T-cell (primary cell): Measurements from ENCODE around the gene RPL29. TPM values are rescaled to one million over a fixed set of nuclear protein-coding genes. Genes with fewer than 3 reads are reported as not detected.
A peak's percentile ranks its signal among the peaks of the same experiment; 100 is the strongest.

ENCODE experiments used
- ATAC-seq, 4 experiments: fragments of 200-7000 bp in 3 of 4; fragments of 150-1000 bp in 1 of 4; cut with Tn5 transposase; replicated peaks in 1 of 4; 1 replicate in 3 of 4; 2 replicates in 1 of 4; pipeline ENCODE4 v1.10.0; 2021; ENCODE audit warnings: moderate library complexity in 3 of 4, mild to moderate bottlenecking in 2 of 4, moderate number of reproducible peaks in 1 of 4
- CTCF ChIA-PET, 2 donors: fragments of 300-600 bp; sonication (Branson Sonifier 250); formaldehyde crosslinking; loops; one replicate each; lab custom pipeline; 2022; ENCODE audit warnings: antibody characterized with exemption in 2 of 2; lab: Charles Lee
- POLR2A ChIA-PET, 2 donors: fragments of 300-600 bp; sonication (Branson Sonifier 250); formaldehyde crosslinking; loops; one replicate each; lab custom pipeline; 2022; ENCODE audit warnings: antibody characterized with exemption in 2 of 2; lab: Charles Lee
- DNase-seq, 35 experiments: peaks; one replicate each; pipeline versions ENCODE4 v3.0.0 to v3.0.0-alpha.2; 2013 to 2023
- H3K27ac ChIP-seq: one replicate; pipeline ENCODE4 v1.5.1; 2013; ENCODE audit warnings: low read length
- H3K27me3 ChIP-seq, 2 experiments: replicated peaks in 1 of 2; 1 replicate in 1 of 2; 2 replicates in 1 of 2; pipeline versions ENCODE4 v1.6.1 to v1.7.0; 2013; ENCODE audit warnings: low read length in 1 of 2, mixed read lengths in 1 of 2; ENCODE audit not compliant: control insufficient read depth in 2 of 2, insufficient read depth in 2 of 2; ENCODE audit errors: extremely low read depth in 1 of 2
- H3K36me3 ChIP-seq, 2 donors: 1 replicate in 1 of 2; 2 replicates in 1 of 2; pipeline versions ENCODE4 v1.6.1 to v1.7.0; 2013; ENCODE audit warnings: low read length in 1 of 2; ENCODE audit not compliant: control insufficient read depth in 2 of 2, insufficient read depth in 1 of 2; ENCODE audit errors: extremely low read depth in 1 of 2
- H3K4me1 ChIP-seq, 2 experiments: 1 replicate in 1 of 2; 2 replicates in 1 of 2; pipeline versions ENCODE4 v1.6.1 to v1.7.0; 2013; ENCODE audit warnings: low read length in 2 of 2, mixed read lengths in 1 of 2; ENCODE audit not compliant: insufficient read depth in 2 of 2, control insufficient read depth in 1 of 2; ENCODE audit errors: extremely low read depth in 1 of 2
- H3K4me3 ChIP-seq, 2 donors: 1 replicate in 1 of 2; 2 replicates in 1 of 2; pipeline versions ENCODE4 v1.5.1 to v1.7.0; 2013; ENCODE audit warnings: mild to moderate bottlenecking in 2 of 2, low read length in 1 of 2, moderate library complexity in 1 of 2; ENCODE audit not compliant: control insufficient read depth in 1 of 2; ENCODE audit errors: extremely low read depth in 1 of 2
- H3K9me3 ChIP-seq: 2 replicates; pipeline ENCODE4 v1.7.0; 2013
- H3K27ac Mint-ChIP-seq, 2 donors: one replicate each; pipeline ENCODE4 v1.8.0; 2020 to 2021; ENCODE audit warnings: mild to moderate bottlenecking in 2 of 2, mixed read lengths in 2 of 2
- H3K27me3 Mint-ChIP-seq, 2 donors: one replicate each; pipeline ENCODE4 v1.8.0; 2021 to 2022; ENCODE audit warnings: mixed read lengths in 2 of 2
- H3K36me3 Mint-ChIP-seq: one replicate; pipeline ENCODE4 v1.8.0; 2021; ENCODE audit warnings: mixed read lengths
- H3K4me1 Mint-ChIP-seq, 3 donors: one replicate each; pipeline ENCODE4 v1.8.0; 2020 to 2022; ENCODE audit warnings: mixed read lengths in 3 of 3, mild to moderate bottlenecking in 1 of 3
- H3K4me3 Mint-ChIP-seq, 3 donors: one replicate each; pipeline ENCODE4 v1.8.0; 2020 to 2022; ENCODE audit warnings: mild to moderate bottlenecking in 3 of 3, mixed read lengths in 3 of 3, moderate library complexity in 3 of 3
- H3K9me3 Mint-ChIP-seq, 3 donors: one replicate each; pipeline ENCODE4 v1.8.0; 2020 to 2022; ENCODE audit warnings: mixed read lengths in 3 of 3
- WGBS: methylation state at CpG from one replicate; pipeline ENCODE4 v1.1.5; 2013; ENCODE audit warnings: missing lambda C conversion rate; ENCODE audit not compliant: insufficient coverage; 5-methylcytosine and 5-hydroxymethylcytosine counted together
- total RNA-seq, 35 experiments: library from RNA in 6 of 35; stranded (reverse) in 6 of 35; fragments of 120-200 nt in 1 of 35; gene quantifications; one replicate each; pipeline versions ENCODE4 v1.2.1 to v1.2.4 and lab custom pipeline; 2013 to 2026

RPL29 gene
- total RNA-seq, 5 donors from 2014 or later (not counting 1 experiment from before 2014, with no cell fraction given): 1,518 to 1,711 (median 1,629) TPM

DNA sequence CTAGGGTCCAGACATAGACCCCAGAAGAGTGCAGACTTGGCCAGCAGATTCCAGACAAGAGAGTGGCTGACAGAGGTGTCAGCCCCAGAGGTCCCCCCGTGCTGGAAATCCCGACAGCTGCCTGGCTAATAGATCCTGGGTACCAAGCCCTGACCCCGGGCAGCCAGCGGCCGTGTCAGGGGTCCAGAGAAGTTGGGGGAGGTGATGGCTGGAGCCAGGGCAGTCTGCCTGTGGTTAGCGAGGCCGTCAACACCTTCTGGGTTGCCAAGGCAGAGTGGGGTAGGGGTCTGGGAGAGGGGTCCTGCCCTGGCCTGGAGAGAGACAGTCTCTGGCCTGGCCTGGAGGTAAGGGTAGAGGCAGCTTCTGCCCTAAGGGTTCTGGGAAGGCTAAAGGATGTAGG is 25.1 kb upstream of the RPL29 start:
- 90% methylated on average over 7 of the region's 7 CpGs for WGBS
- no peaks in the 10 kb centered on the region for H3K9me3 ChIP-seq
- no peak for DNase-seq
- ChIA-PET CTCF (no interaction called here), POLR2A (interaction anchor here in 1 of 2 donors (0.6 kb wide), 1 partner anchor 169 kb away, joined by 5 read pairs; no protein-coding TSS in a partner anchor)
- no peak overlapping the region for H3K4me3 ChIP-seq
- Mint-ChIP-seq H3K4me1 (peaks cover 0 to 8% (median 0%) of the 10 kb centered on the region in 3 donors), H3K27me3 (no peaks in the 10 kb centered on the region), H3K36me3 (no peaks in the 10 kb centered on the region), H3K27ac (no peak overlapping the region), H3K4me3 (no peak overlapping the region), H3K9me3 (no peaks in the 10 kb centered on the region)
- ATAC-seq: no peak
- H3K4me1 ChIP-seq: peaks cover 0 to 2% of the 10 kb centered on the region in 2 experiments
- peaks cover 0 to 10% of the 10 kb centered on the region in 2 experiments for H3K27me3 ChIP-seq
- H3K36me3 ChIP-seq: no peaks in the 10 kb centered on the region
- no peak overlapping the region for H3K27ac ChIP-seq

DNA sequence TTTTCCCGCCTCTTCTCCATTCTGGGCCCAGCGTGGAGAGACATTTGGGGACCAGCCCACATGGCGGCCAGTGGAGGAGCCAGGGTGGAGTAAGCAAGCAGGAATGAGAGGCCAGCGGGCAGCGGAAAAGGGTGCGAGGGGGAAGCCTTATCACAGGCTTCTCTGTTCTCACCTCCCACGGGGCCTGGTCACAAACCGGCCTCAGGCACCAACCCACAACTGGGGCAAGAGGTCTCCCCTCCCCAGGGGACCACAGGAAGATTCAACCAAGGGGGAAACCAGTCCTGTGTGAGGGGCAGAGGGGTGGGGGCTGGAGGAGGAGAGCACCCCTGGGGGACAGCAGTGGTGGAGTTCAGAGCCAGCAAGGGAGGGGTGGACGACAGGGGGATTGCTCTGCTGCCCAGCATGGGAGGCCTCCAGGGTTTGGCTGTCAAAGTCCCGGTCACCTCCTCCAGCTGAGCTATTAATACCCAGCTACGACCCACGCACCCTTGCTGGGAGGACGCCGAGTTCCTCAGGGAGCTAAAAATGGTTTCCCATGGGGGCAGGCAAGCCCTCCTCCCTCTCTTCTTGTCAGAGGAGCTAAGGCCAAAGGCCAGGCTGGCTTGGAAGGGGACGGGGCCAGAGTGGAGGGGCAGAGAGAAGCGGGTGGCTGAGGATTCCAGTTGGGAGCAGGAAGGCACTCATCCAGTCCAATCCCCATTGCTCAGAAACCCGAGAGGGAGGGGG is 23.8 kb upstream of the RPL29 start:
- peaks cover 0 to 2% of the 10 kb centered on the region in 2 experiments for H3K4me1 ChIP-seq
- ChIA-PET CTCF (no interaction called here), POLR2A (no interaction called here)
- DNase-seq (no peak), ATAC-seq (no peak)
- Mint-ChIP-seq H3K9me3 (no peaks in the 10 kb centered on the region), H3K27ac (no peak overlapping the region), H3K4me3 (no peak overlapping the region), H3K4me1 (peaks cover 0 to 4% (median 0%) of the 10 kb centered on the region in 3 donors), H3K27me3 (no peaks in the 10 kb centered on the region), H3K36me3 (no peaks in the 10 kb centered on the region)
- no peaks in the 10 kb centered on the region for H3K36me3 ChIP-seq
- H3K27me3 ChIP-seq: peaks cover 0 to 10% of the 10 kb centered on the region in 2 experiments
- H3K27ac ChIP-seq: no peak overlapping the region
- no peaks in the 10 kb centered on the region for H3K9me3 ChIP-seq
- WGBS: 91% methylated on average over 6 of the region's 17 CpGs
- H3K4me3 ChIP-seq: no peak overlapping the region

DNA sequence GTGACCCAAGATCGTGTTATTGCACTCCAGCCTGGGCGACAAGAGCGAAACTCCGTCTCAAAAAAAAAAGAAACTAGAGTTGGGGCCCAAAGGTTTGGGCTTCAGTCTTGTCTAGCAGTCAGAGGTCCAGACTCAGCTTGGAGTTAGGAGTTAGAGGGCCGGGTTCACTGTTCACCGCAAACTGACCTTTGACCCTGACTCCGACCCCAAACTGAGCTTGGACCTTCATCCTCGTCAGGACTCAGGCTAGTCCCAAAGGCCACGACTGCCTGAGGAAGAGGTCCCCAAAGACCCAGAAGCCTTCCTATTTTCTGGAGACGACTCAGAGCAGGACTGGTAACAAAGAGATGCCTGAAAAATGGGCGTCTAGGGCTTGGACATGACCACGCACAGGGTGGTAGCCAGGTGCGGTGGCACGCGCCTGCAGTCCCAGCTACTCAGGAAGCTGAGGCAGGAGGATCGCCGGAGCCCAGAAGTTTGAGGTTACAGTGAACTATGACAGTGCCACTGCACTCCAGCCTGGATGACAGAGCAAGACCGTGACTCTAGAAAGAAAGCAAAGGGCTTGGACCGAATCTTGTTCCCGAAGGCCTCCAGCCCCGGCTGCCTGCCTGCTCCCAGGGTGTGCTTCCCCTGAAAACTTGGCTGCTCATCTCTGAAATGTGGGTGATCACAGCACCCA is 22.8 kb upstream of the RPL29 start:
- H3K36me3 Mint-ChIP-seq: no peaks in the 10 kb centered on the region
- H3K4me3 Mint-ChIP-seq: no peak overlapping the region
- Histone ChIP-seq H3K27me3 (peaks cover 0 to 12% of the 10 kb centered on the region in 2 experiments), H3K27ac (no peak overlapping the region), H3K36me3 (no peaks in the 10 kb centered on the region), H3K9me3 (no peaks in the 10 kb centered on the region), H3K4me3 (no peak overlapping the region), H3K4me1 (peaks cover 0 to 2% of the 10 kb centered on the region in 2 experiments)
- CTCF ChIA-PET: no interaction called here
- H3K4me1 Mint-ChIP-seq: no peaks in the 10 kb centered on the region
- H3K27ac Mint-ChIP-seq: no peak overlapping the region
- DNase-seq: no peak
- H3K27me3 Mint-ChIP-seq: no peaks in the 10 kb centered on the region
- WGBS: 87% methylated on average over 21 of the region's 21 CpGs
- POLR2A ChIA-PET: no interaction called here
- ATAC-seq: no peak
- no peaks in the 10 kb centered on the region for H3K9me3 Mint-ChIP-seq

DNA sequence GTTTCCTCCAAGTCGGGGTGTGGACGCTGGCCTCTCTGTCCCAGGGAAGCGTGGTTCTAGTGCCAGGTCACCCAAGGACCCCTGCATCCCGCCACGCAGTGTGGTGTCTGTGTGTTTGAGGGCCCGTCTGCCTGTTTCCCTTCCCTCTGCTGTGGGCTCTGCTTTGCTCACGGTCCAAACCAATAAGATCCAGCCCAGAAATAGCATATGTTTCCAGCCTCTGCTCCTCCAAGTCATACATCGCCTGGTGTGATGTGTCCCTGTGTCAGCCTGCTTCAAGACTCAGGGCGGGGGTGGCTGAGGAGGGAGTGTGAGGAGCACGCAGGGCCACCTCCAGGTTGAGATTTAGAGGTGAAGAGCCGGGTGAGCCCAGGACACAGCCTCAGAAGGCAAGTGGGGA is 21.9 kb upstream of the RPL29 start:
- peaks cover 0 to 2% of the 10 kb centered on the region in 2 experiments for H3K4me1 ChIP-seq
- DNase-seq: no peak
- Mint-ChIP-seq H3K36me3 (no peaks in the 10 kb centered on the region), H3K27me3 (no peaks in the 10 kb centered on the region), H3K27ac (no peak overlapping the region), H3K9me3 (no peaks in the 10 kb centered on the region), H3K4me1 (no peaks in the 10 kb centered on the region), H3K4me3 (no peak overlapping the region)
- no peak overlapping the region for H3K4me3 ChIP-seq
- peaks cover 0 to 12% of the 10 kb centered on the region in 2 experiments for H3K27me3 ChIP-seq
- ChIA-PET CTCF (no interaction called here), POLR2A (no interaction called here)
- no peak for ATAC-seq
- no peak overlapping the region for H3K27ac ChIP-seq
- H3K36me3 ChIP-seq: no peaks in the 10 kb centered on the region
- 91% methylated on average over 8 of the region's 11 CpGs for WGBS
- no peaks in the 10 kb centered on the region for H3K9me3 ChIP-seq

DNA sequence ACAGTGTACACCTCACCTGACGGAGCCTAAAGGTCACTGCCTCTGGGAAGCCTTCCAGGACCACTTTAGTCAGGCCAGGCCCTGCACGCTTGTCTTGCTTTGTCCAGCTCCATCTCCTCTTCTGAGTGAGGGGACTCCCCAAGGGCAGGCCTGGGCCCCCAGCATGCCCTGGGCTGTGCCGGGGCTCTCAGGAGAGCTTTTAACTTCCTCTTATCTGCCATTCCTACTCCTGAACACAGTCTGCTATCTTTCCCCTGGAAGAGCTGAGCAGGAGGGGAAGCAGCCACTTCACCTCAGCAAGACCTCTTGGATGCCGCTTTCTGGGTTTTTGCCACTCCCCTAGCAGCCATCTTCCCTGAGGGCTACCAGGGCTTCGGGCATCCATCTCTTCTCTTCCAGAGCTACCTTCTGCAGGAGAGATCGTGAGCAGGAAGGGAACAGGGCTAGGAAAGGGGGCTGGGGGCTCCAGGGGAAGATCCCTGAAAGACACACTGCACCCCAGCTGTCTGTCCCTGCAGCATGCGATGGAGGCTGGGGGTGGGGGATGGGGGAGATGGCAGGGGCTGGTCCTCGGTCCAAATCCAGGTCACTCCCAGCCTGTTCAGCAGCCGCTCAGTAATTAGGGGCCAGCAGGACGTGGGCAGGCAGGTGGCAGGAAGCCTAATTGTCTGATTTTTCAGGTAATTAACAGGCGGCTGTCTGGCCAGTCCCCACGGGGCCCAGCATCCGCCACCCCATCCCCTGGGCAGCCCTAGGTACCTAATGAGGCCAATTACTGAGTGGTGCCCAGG is 19.9 kb upstream of the RPL29 start:
- H3K4me1 ChIP-seq: no peaks in the 10 kb centered on the region
- no peak overlapping the region for H3K4me3 ChIP-seq
- no peaks in the 10 kb centered on the region for H3K4me1 Mint-ChIP-seq
- no peaks in the 10 kb centered on the region for H3K9me3 ChIP-seq
- H3K4me3 Mint-ChIP-seq: no peak overlapping the region
- WGBS: 87% methylated on average over 8 of the region's 13 CpGs
- H3K27ac ChIP-seq: no peak overlapping the region
- ChIA-PET CTCF (no interaction called here), POLR2A (interaction anchor here in 1 of 2 donors (0.6 kb wide), 1 partner anchor 265 kb away, joined by 7 read pairs; no protein-coding TSS in a partner anchor)
- DNase-seq: no peak
- H3K36me3 ChIP-seq: no peaks in the 10 kb centered on the region
- no peaks in the 10 kb centered on the region for H3K27me3 Mint-ChIP-seq
- ATAC-seq: no peak
- H3K27ac Mint-ChIP-seq: no peak overlapping the region
- peaks cover 0 to 12% of the 10 kb centered on the region in 2 experiments for H3K27me3 ChIP-seq
- H3K36me3 Mint-ChIP-seq: no peaks in the 10 kb centered on the region
- no peaks in the 10 kb centered on the region for H3K9me3 Mint-ChIP-seq

DNA sequence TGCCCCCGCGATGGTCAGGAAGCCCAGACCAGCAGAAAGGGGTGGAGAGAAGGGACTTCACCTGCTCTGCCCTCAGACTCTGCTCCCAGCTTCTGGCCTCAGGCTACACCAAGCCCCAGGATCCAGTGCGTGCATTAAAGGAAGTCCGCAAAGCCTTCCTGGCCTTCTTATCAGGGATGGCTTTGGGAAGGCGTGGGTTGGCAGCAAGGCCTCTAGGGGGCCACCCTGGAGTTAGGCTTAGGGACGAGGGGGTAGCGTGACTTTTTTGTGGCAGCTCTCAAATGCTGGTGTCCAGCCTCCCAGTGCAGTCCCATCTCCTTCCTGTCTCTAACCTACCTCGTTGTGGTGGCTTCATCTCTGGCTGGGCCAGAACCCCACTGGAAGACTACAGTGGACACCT is 18.9 kb upstream of the RPL29 start:
- Mint-ChIP-seq H3K27me3 (no peaks in the 10 kb centered on the region), H3K4me1 (no peaks in the 10 kb centered on the region), H3K9me3 (no peaks in the 10 kb centered on the region), H3K4me3 (no peak overlapping the region), H3K27ac (no peak overlapping the region), H3K36me3 (no peaks in the 10 kb centered on the region)
- H3K27me3 ChIP-seq: peaks cover 0 to 12% of the 10 kb centered on the region in 2 experiments
- no peak for DNase-seq
- no peak overlapping the region for H3K27ac ChIP-seq
- ATAC-seq: peak in 2 of 4 experiments; percentile 23 to 24
- 84% methylated on average over 5 of the region's 8 CpGs for WGBS
- H3K4me1 ChIP-seq: no peaks in the 10 kb centered on the region
- ChIA-PET CTCF (no interaction called here), POLR2A (no interaction called here)
- no peaks in the 10 kb centered on the region for H3K36me3 ChIP-seq
- H3K9me3 ChIP-seq: no peaks in the 10 kb centered on the region
- H3K4me3 ChIP-seq: no peak overlapping the region
